HG03135 (cell line): ENCODE data around the gene CDC23.
"Not testable (repeated sequence)": the region's sequence is repeated elsewhere in the genome, so short reads cannot be mapped to it uniquely, and the experiment has no call there.

Source experiments
- ATAC-seq: cut with Tn5 transposase; IDR thresholded peaks from one replicate; pipeline ENCODE4 v1.9.1; 2021; ENCODE audit warnings: mild to moderate bottlenecking, moderate library complexity; ENCODE audit not compliant: unreplicated experiment

Gene CDC23, protein sequence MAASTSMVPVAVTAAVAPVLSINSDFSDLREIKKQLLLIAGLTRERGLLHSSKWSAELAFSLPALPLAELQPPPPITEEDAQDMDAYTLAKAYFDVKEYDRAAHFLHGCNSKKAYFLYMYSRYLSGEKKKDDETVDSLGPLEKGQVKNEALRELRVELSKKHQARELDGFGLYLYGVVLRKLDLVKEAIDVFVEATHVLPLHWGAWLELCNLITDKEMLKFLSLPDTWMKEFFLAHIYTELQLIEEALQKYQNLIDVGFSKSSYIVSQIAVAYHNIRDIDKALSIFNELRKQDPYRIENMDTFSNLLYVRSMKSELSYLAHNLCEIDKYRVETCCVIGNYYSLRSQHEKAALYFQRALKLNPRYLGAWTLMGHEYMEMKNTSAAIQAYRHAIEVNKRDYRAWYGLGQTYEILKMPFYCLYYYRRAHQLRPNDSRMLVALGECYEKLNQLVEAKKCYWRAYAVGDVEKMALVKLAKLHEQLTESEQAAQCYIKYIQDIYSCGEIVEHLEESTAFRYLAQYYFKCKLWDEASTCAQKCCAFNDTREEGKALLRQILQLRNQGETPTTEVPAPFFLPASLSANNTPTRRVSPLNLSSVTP

GRCh38 chr5:138213161-138214029 lies at the start of gene CDC23:
Gene CDC23, minus strand, starts transcription at chr5:138213323. Its CDS starts 11 bp downstream, at chr5:138213312.
- peak; percentile 97 for ATAC-seq

GRCh38 chr5:138258704-138259292 lies 45.7 kb upstream of the CDC23 start:
- ATAC-seq: no peak

GRCh38 chr5:138257583-138257982 lies 44.5 kb upstream of the CDC23 start:
- ATAC-seq: no peak

GRCh38 chr5:138252944-138253343 lies 39.8 kb upstream of the CDC23 start:
- ATAC-seq: no peak

- ATAC-seq: not testable (repeated sequence)
Observed at GRCh38 chr5:138247800-138248199, 34.7 kb upstream of the CDC23 start.

DNA sequence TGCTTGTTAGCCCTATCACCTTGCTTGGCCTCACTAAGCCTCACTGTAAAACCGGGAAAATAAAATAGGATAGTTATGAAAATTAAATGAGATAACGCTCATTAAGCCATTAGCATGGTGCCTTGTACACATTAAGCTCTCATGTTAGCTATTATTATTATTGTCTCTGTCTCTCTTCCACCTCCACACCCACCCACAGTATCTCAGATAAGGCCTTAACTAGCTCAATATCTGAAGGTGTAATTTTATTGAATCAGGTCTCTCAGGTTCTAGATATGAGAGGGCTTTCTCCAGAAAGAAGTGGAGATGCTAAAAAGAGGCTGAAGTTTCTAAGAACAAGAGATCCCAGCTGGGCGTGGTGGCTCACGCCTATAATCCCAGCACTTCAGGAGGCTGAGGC lies 33.7 kb upstream of the CDC23 start:
- no peak for ATAC-seq

- ATAC-seq: no peak
Observed at GRCh38 chr5:138246334-138246733, 33.2 kb upstream of the CDC23 start.

DNA sequence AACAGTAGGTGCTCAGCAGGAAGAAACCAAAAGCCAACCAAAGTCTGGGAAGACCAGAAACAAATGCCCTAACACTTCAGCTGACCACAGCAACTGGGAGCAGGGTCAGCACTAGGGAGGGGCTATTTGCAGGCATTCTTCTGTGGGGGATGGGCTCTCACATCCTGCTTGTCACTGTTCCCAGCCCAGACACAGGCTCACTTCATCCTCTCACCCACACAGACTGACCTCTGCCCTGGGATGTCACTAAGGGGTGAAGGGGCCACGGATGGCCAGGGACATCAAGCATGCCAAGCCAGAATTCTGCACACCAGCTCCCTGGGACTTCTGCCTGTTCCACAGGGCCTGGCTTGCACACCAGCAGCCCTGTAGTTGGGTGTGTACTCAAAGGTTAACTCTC lies 32.6 kb upstream of the CDC23 start:
- no peak for ATAC-seq

DNA sequence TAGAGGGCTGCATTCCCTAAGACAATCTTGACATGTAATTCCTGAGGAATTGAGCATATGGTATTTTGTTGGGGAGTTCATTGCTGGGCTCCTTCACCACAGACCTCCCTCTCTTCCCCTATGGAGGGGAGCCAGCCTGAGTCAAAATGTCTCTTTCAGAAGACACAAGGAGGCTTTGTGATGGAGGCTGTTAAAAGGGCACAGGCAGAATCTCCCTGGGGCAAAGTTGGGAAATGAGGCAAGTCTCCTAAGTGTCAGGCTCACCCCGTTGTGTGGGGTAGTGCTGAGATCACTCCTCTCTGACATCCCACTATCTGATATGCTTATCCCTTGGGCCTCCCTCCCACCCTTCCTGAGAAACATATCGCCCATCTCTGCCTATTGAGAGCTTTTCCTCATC lies 30.7 kb upstream of the CDC23 start:
- no peak for ATAC-seq

DNA sequence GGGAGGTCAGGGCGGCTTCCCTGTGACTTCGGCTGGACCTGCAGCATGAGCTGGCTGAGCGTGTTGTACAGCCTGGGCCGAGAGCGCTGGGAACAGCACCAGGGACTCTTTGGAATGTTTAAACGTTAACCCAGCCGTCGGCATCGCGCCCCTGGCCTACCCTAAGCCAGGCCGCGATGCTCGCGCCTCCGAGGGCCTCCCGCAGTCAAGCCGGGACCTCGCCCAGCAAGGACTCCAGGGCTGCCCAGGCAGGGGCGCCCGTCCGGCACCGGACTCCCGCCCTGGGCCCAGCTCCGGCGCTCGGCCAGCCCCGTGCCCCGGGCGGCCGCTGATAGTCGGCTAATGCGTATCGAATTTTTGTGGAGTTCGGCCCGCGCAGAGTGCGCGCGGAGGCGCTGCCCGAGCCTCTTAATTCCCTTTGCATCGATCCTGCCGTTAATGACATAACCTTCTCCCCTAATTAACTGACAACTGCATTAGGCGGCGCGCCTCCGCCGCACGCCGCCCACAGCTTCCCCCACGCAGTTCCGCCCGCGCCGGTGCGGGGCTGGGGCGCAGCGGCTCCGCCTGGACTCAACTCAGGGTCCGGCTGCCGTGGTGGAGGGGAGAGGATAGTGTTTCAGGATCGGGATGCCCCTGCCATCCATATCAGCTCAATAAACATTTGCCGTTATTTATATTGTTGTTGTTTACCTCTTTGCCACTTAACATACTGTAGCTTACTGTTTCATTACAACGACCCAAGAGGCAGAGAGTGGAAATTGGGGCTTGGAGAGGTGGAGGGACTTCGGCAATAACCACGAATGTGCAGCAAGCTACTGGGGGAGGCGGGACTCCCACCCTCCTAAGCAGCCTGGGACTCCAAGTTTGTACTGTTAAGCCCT lies 28.8 kb upstream of the CDC23 start:
- no peak for ATAC-seq

DNA sequence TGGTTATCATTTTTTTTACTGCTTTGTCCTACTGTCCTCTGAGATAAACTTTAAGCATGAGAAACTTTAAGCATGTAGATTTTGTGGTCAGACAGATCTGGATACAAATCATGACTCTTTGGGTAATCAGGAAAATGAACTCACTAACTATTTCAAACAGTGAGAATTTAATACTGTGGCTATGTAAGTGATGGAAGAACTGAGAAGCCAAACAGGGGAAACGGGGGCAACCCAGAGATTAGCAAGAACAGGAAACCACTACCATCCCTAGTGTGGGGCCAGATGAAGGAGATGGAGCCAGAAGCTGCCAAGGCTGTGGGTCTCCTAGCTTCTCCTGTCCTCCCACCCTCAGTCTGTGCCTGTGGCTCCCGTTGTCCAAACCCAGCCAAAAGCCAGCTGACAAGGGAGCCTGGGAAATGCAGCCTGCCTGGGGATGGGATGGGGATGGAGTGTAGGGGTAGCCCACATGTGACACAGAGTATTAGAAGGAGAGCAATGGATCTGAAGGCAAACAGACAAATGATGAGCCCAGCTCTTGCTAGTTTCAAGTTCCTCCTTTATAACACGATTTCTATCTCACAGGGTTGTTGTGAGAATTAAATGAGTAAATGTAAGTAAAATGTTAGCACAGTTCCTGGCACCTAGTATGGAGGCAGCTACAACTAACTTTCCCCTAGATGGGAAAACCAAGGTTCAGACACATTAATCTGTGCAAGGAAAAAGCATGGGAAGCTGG lies 27.7 kb upstream of the CDC23 start:
- ATAC-seq: no peak

DNA sequence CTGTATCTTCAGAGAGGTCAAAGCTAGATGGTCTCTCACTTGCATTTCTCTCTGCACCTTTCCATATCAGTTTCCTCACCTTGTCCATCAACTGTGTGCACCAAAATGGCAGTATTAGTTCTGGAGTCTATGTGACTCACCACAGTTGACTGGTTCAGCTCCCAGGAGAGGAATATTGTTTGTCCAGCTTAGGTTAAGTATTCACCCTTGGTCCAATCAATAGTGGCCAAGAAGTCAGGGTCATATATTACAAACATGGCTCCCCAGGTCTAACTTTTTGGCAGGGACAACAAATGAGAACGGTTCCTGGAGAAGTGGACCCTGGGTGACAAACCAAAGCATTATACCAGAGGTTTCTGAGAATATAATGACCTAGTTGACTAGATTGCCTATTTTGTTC lies 24.9 kb upstream of the CDC23 start:
- ATAC-seq: no peak

- no peak for ATAC-seq
Observed at GRCh38 chr5:138234651-138235050, 21.5 kb upstream of the CDC23 start.

DNA sequence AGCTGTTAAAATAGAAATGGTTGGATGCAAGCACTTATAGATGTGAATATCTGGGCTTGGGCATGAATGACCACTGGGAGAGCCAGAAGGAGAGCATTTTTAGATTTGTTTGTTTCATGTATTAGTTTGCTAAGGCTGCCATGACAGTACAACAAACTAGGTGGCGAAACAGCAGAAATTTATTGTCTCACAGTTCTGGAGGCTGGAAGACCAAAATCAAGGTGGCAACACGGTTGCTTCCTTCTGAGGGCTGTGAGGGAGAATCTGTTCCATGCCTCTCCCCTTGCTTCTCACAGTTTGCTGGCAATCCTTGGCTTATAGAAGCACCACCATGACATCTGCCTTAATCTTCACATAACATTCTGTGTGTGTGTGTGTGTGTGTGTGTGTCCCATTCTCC lies 20.2 kb upstream of the CDC23 start:
- no peak for ATAC-seq

DNA sequence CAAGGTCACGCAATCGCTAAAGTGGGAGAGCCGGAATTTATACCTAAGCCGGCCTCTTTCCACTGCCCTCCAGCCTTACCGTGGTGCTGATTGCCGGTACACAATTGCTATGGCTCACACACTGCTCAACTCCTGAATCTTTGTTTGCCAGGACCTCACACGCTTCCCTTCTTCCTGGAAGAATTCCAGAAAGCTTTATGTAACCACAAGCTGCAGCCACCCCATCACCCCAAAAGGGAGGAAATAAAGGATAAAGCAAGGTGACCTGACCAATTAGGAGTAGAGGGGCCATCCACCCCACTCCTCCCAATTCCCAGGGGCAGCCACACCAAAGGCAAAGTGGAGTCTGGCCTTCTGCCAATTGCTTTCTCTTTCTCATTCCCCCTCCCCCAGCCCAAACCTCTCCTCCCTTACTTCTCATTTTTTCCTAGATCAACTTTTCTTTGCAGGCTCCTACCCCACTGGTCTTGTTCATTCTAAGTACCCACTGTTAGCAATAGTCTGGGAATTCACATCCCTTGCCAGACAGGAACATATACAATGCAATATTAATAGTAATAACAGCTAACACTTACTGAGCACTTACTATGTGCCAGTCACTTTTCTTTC lies 18.0 kb upstream of the CDC23 start:
- ATAC-seq: no peak

DNA sequence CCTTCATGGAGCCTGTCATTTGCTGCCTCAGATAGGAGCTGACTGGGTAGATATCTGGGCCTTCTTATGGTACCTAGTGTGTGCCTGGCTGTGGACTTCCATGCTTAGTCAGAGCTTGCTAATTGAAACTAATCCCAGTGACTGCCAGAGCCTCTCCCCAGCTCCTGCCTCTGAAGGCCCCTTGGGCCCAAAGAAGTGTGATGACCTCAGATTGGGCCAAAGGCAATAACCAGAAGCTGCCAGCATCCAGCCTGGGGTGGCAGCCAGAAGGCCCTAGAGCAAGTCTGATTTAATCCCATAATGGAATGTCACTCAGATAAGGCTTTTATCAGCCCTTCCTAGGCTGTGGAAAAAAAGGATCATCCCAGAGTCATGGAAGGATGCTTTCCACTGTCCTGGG lies 17.1 kb upstream of the CDC23 start:
- no peak for ATAC-seq

GRCh38 chr5:138229387-138229786 lies 16.3 kb upstream of the CDC23 start:
- no peak for ATAC-seq

GRCh38 chr5:138226910-138227309 lies 13.8 kb upstream of the CDC23 start:
- no peak for ATAC-seq

DNA sequence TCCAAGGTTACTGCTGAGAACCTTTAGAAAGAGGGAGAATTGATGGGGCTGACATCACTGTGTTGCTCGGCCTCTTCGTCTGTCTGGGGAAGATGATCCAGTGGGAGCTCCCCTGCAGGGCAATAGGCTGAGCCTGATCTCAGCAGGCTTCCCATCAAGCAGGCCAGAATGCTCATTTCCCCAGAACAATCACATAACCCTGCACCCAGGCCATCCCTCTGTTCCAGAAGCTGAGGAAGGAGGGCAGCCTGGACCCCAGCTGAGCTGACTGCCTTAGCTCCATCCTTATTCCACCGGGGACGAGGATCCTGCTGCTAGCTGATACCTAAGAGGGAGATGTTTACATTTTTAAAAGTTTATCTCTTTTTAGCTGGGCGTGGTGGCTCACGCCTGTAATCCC lies 11.6 kb upstream of the CDC23 start:
- ATAC-seq: no peak
